ENCODE results near the gene AGAP1. TPM values are rescaled to one million over a fixed set of nuclear protein-coding genes. Genes with fewer than 3 reads are reported as not detected.
A peak's percentile ranks its signal among the peaks of the same experiment; 100 is the strongest.

The AGAP1 gene
- polyA plus RNA-seq, 4 donors, result 17.5 to 19.9 (median 19.3) TPM

GRCh38 chr2:235583144-235583543, 89.3 kb downstream of the AGAP1 start:
- no peak for DNase-seq (ENCODE audit: low read depth in 4 of 4, low spot score in 3 of 4)

- no peak for DNase-seq (ENCODE audit: low read depth in 4 of 4, low spot score in 3 of 4)
These were observed 90.2 kb downstream of the AGAP1 start for GRCh38 chr2:235583925-235584637.

GRCh38 chr2:235584638-235585007, 90.8 kb downstream of the AGAP1 start:
- DNase-seq (ENCODE audit: low read depth in 4 of 4, low spot score in 3 of 4), result no peak

- DNase-seq (ENCODE audit: low read depth in 4 of 4, low spot score in 3 of 4), result no peak
These were observed 93.4 kb downstream of the AGAP1 start for GRCh38 chr2:235587202-235587601.

GRCh38 chr2:235588750-235589149, 94.9 kb downstream of the AGAP1 start:
- no peak for DNase-seq (ENCODE audit: low read depth in 4 of 4, low spot score in 3 of 4)

- no peak for DNase-seq (ENCODE audit: low read depth in 4 of 4, low spot score in 3 of 4)
These were observed 97.4 kb downstream of the AGAP1 start for GRCh38 chr2:235591231-235591730.

GRCh38 chr2:235591921-235592320, 98.1 kb downstream of the AGAP1 start:
- no peak for DNase-seq (ENCODE audit: low read depth in 4 of 4, low spot score in 3 of 4)

- DNase-seq (ENCODE audit: low read depth in 4 of 4, low spot score in 3 of 4), result no peak
These were observed 98.6 kb downstream of the AGAP1 start for GRCh38 chr2:235592430-235592829.

GRCh38 chr2:235592836-235593235, 99.0 kb downstream of the AGAP1 start:
- no peak for DNase-seq (ENCODE audit: low read depth in 4 of 4, low spot score in 3 of 4)

- DNase-seq (ENCODE audit: low read depth in 4 of 4, low spot score in 3 of 4), result peak in 1 of 4 donors; percentile 42
These were observed 100.2 kb downstream of the AGAP1 start for GRCh38 chr2:235594041-235594440.

- no peak for DNase-seq (ENCODE audit: low read depth in 4 of 4, low spot score in 3 of 4)
These were observed 101.1 kb downstream of the AGAP1 start for GRCh38 chr2:235594964-235595363.

GRCh38 chr2:235595422-235596010, 101.7 kb downstream of the AGAP1 start:
- peak in 3 of 4 donors; percentile 53 to 62 (median 54) for DNase-seq (ENCODE audit: low read depth in 4 of 4, low spot score in 3 of 4)

- no peak for DNase-seq (ENCODE audit: low read depth in 4 of 4, low spot score in 3 of 4)
These were observed 102.4 kb downstream of the AGAP1 start for GRCh38 chr2:235596272-235596671.

GRCh38 chr2:235597081-235597615, 103.3 kb downstream of the AGAP1 start:
- DNase-seq (ENCODE audit: low read depth in 4 of 4, low spot score in 3 of 4), result no peak

- no peak for DNase-seq (ENCODE audit: low read depth in 4 of 4, low spot score in 3 of 4)
These were observed 104.2 kb downstream of the AGAP1 start for GRCh38 chr2:235598026-235598425.

GRCh38 chr2:235598532-235599531, 105.0 kb downstream of the AGAP1 start:
- no peak for DNase-seq (ENCODE audit: low read depth in 4 of 4, low spot score in 3 of 4)

GRCh38 chr2:235599596-235600338, 105.9 kb downstream of the AGAP1 start:
- no peak for DNase-seq (ENCODE audit: low read depth in 4 of 4, low spot score in 3 of 4)

- DNase-seq (ENCODE audit: low read depth in 4 of 4, low spot score in 3 of 4), result no peak
These were observed 106.6 kb downstream of the AGAP1 start for GRCh38 chr2:235600406-235600805.

- no peak for DNase-seq (ENCODE audit: low read depth in 4 of 4, low spot score in 3 of 4)
These were observed 107.1 kb downstream of the AGAP1 start for GRCh38 chr2:235600926-235601325.

Data from left renal pelvis (tissue), 4 donors.